ENCODE data around the gene RELN. TPM values are rescaled to one million over a fixed set of nuclear protein-coding genes. Genes with fewer than 3 reads are reported as not detected.
"Not testable (repeated sequence)": the region's sequence is repeated elsewhere in the genome, so short reads cannot be mapped to it uniquely, and the experiment has no call there.

Gene RELN
- total RNA-seq, 1 donor from 2014 or later: 2.5 TPM

DNA sequence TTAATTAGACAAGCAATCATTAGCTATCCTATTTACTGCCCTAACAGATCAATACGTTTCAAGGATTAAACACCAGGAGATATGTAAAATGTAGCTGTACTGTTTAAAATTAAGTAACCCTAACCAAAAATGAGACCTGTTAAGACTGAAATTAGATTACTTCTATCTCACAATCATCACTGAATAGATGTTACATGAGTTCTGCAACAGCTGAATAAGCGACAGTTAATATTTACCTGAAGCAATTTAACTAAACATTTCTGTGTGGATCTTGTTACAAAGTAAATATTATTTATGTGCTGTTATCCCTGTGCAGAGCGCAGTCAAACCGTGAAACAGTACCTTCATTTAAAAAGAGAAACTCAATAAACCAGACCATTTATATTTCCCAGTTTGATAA is 122.5 kb downstream of the RELN start:
- no peak for ATAC-seq
- no peak for DNase-seq
- intact Hi-C loops (cut with micrococcal nuclease): no loop called here

- DNase-seq: no peak
- intact Hi-C loops (cut with micrococcal nuclease): no loop called here
- ATAC-seq: no peak
Observed at GRCh38 chr7:103865442-103865841, 124.0 kb downstream of the RELN start.

GRCh38 chr7:103862302-103863035 is 127.0 kb downstream of the RELN start:
- intact Hi-C loops (cut with micrococcal nuclease): no loop called here
- DNase-seq (no peak), ATAC-seq (no peak)

GRCh38 chr7:103859709-103860108 is 129.7 kb downstream of the RELN start:
- intact Hi-C loops (cut with micrococcal nuclease): no loop called here
- DNase-seq (no peak), ATAC-seq (no peak)

DNA sequence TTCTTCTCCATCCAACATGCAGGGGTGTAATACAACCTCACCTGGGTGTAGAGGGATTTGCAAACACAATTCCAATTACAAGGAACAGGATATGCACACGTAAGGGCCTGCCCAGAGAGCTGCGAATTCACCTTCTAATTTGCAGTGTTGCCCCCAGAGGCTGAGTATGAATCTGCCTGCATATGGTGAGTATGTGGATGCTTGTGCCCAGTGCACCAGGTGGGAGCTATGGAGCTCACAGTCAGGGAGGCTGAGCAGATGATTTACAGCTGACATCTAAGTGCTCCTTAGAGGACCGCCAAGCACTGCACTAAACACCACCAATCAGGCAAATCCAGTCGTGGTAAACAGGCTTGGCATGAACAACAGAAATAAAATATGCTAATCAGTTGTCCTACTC is 132.0 kb downstream of the RELN start:
- no peak for DNase-seq
- ATAC-seq: no peak
- intact Hi-C loops (cut with micrococcal nuclease): no loop called here

GRCh38 chr7:103856929-103857328 is 132.5 kb downstream of the RELN start:
- DNase-seq (no peak), ATAC-seq (no peak)
- intact Hi-C loops (cut with micrococcal nuclease): no loop called here

GRCh38 chr7:103855671-103856070 is 133.8 kb downstream of the RELN start:
- intact Hi-C loops (cut with micrococcal nuclease): no loop called here
- DNase-seq (no peak), ATAC-seq (no peak)

DNA sequence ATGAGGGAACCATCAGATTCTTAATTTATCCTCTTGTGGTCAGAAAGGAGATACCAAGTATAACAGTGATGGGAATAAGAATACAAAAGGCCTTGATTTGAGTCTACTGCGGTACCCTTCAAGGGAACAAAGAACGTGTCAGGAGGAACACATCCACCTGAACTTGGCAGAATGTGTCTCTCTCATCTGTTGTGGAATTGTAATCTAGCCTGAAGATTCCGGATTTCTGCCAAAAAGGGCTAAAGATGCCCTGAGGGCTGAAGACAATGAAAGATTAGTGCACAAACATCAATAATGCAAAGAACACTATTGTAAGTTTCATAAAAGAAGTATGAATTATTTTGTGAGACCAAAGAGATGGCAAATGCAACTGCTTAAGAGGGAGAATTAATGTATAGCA is 134.8 kb downstream of the RELN start:
- intact Hi-C loops (cut with micrococcal nuclease): no loop called here
- ATAC-seq: no peak
- DNase-seq: no peak

DNA sequence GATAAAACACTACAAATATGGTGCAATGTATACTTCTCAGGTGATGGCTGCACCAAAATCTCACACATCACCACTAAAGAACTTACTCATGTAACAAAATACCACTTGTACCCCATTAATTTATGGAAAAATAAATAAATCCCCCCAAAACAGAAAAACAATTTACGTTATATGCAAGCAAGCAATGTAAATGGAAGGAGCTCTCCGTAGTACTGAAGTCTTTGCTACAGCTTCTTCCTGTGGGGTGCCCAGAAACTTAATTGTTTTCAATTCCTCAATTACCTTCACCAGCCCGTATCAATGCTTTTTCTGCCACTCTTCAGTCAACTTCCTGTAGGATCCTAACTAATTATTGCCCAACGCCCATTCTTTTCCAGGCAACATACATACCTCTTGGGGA is 138.1 kb downstream of the RELN start:
- DNase-seq (no peak), ATAC-seq (no peak)
- intact Hi-C loops (cut with micrococcal nuclease): no loop called here

DNA sequence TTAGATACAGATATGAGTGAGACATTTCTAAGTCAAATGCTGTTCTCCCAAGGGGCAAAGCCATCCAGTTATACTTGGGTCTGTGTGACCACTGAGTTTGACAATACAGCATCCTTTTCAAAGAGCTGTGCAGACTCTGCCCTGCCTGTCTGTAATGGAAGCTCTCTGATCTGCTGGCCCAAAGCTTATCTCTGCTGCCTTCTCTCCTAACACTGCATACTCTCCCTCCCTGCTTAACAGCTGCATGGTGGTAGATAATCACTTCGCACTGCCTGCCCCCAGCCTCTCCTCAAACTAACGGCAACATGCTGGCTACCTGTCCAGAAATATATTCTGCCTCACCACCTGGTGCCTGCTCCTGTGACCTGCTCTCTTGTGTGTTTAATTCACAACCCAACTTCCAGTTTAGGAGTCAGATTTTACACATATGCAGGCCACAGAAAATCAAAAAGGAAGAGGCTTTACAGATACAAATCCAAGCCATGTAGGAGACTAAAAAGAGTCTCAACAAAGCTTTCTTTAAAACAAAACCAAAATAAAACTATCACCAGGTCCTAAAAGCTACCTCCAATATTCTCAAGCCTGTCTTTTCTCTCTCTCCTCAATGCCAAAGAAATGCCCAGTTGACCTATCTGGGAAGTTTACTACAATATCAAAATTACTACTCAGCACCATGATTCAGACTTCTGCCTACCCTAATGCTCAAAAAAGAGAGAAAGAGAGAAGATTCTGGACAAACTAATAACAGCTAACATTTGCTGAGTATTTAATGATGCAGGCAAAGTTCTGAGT is 145.6 kb downstream of the RELN start:
- intact Hi-C loops (cut with micrococcal nuclease): no loop called here
- DNase-seq (no peak), ATAC-seq (no peak)

GRCh38 chr7:103833401-103833800 is 156.1 kb downstream of the RELN start:
- DNase-seq (no peak), ATAC-seq (no peak)
- intact Hi-C loops (cut with micrococcal nuclease): no loop called here

GRCh38 chr7:103832438-103832837 is 157.0 kb downstream of the RELN start:
- ATAC-seq (no peak), DNase-seq (no peak)
- intact Hi-C loops (cut with micrococcal nuclease): no loop called here

DNA sequence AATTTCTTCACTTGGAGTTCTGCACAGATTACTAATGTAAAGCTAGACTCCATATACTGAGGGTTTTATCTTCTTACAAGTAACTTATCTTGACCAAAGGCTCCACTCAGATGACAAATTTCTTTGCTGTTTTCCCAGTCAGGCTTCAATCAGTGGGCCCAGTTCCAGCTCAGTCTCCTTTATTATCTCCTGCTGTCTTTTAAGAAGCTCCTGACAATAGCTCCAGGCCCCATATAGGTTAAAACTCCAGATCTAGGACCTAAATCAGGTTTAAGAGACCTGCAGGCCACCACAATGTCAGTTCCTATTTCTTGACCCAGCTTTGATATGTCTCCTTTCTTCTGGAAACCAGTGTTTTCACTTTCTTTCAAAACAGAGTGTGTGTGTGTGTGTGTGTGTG is 165.2 kb downstream of the RELN start:
- ATAC-seq (no peak), DNase-seq (no peak)
- intact Hi-C loops (cut with micrococcal nuclease): no loop called here

GRCh38 chr7:103823084-103823483 is 166.4 kb downstream of the RELN start:
- ATAC-seq: no peak
- DNase-seq: no peak
- intact Hi-C loops (cut with micrococcal nuclease): no loop called here

DNA sequence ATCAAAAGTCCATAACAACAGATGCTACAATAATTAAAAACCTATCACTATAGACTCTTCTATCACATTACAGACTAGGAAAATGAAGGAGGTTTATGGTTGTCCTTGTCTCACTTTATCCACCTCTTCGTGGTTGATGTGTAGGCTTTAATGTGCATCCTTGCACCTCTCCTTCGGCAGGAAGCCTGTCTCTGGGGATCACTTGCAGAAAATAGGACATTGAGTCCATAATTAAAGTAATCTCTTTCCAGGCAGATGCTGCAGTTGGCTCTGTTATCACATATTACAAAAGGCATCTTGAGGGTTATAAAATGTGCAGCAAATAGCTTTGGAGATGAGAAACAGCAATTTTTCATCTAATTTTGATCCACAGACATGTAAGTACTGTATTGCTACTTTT is 168.4 kb downstream of the RELN start:
- ATAC-seq (no peak), DNase-seq (no peak)
- intact Hi-C loops (cut with micrococcal nuclease): no loop called here

- DNase-seq; ATAC-seq; intact Hi-C loops (cut with micrococcal nuclease): not testable (repeated sequence)
Observed at GRCh38 chr7:103815972-103816371, 173.5 kb downstream of the RELN start.

GRCh38 chr7:103813970-103814369 is 175.5 kb downstream of the RELN start:
- DNase-seq: no peak
- intact Hi-C loops (cut with micrococcal nuclease): no loop called here
- no peak for ATAC-seq

DNA sequence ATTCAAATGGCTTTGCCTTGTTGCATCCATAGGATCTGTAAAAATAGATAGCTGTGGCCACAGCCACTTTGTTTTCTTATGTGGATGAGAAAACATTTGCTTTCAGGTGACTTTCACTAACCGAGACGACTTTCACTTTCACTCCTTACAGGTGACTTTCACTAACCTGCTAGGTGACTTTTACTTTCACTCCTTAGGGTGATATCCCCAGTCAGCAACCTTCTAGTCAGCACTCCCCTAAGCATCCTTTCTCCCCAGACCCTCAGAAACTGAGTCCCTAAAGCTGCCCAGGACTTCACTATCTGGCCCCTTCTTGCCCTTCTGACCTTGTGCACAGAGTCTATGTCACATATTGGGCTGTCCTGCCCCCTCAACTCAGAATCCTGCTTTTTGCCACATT is 177.5 kb downstream of the RELN start:
- intact Hi-C loops (cut with micrococcal nuclease): no loop called here
- DNase-seq (no peak), ATAC-seq (no peak)

- DNase-seq (no peak), ATAC-seq (no peak)
- intact Hi-C loops (cut with micrococcal nuclease): no loop called here
Observed at GRCh38 chr7:103811290-103811689, 178.2 kb downstream of the RELN start.

GRCh38 chr7:103810112-103810744 is 179.2 kb downstream of the RELN start:
- intact Hi-C loops (cut with micrococcal nuclease): no loop called here
- no peak for DNase-seq
- no peak for ATAC-seq

All from left ventricle myocardium superior (tissue), 1 donor.